K562 (cell line): ENCODE results near the gene LZTR1. TPM values are rescaled to one million over a fixed set of nuclear protein-coding genes. Genes with fewer than 3 reads are reported as not detected.

Source experiments
- ATAC-seq: fragments of 200-7000 bp; cut with Tn5 transposase; 3 replicates; pipeline ENCODE4 v1.9.1; 2020; ENCODE audit warnings: moderate library complexity
- BruUV-seq: library from RNA; stranded (reverse); fragments of 400-500 nt; replicated peaks from 2 replicates; lab custom pipeline; 2021; lab: Mats Ljungman, UMichigan
- CTCF ChIA-PET: fragments of 300-600 bp; formaldehyde crosslinking; extraction: SDS; loops from one replicate; lab custom pipeline; 2021; ENCODE audit warnings: low intra/inter-chr PET ratio; lab: Yijun Ruan, JAX
- POLR2A ChIA-PET: fragments of 300-600, 350-650 bp; sonication (Branson Sonifier 250); formaldehyde crosslinking; extraction: SDS; loops from one replicate; lab custom pipeline; 2021; ENCODE audit warnings: antibody characterized with exemption, inconsistent platforms; lab: Yijun Ruan, JAX
- DNase-seq, 4 experiments: peaks; one replicate each; pipeline versions ENCODE4 v3.0.0 to v3.0.0-alpha.2; 2011 to 2018; ENCODE audit warnings: low spot score in 3 of 4, mixed read lengths in 3 of 4; ENCODE audit errors: extremely low read depth in 1 of 4
- FAIRE-seq: peaks from 2 replicates; lab custom pipeline; 2011; peaks lifted over from hg19 to GRCh38; lab: Jason Lieb, UNC
- H2AFZ ChIP-seq: 2 replicates; pipeline ENCODE4 v1.6.0; 2011; ENCODE audit warnings: low read depth, low read length, control low read depth, inconsistent platforms
- H3K27ac ChIP-seq: fragments of 200-600 bp; 3 replicates; pipeline ENCODE4 v1.8.0; 2011; ENCODE audit warnings: low read depth, mild to moderate bottlenecking, control low read depth, inconsistent platforms, low read length, moderate library complexity, mixed read lengths; ENCODE audit errors: extremely low read depth
- H3K27me3 ChIP-seq, 2 experiments: fragments of 300-600 bp in 1 of 2; 2 replicates in 1 of 2; 3 replicates in 1 of 2; pipeline versions ENCODE4 v1.6.0 to v1.8.0; 2011; ENCODE audit warnings: inconsistent platforms in 2 of 2, low read length in 2 of 2, mild to moderate bottlenecking in 1 of 2, mixed read lengths in 1 of 2, moderate library complexity in 1 of 2; ENCODE audit not compliant: control insufficient read depth in 2 of 2, insufficient read depth in 2 of 2
- H3K36me3 ChIP-seq: fragments of 300-600 bp; 3 replicates; pipeline ENCODE4 v1.8.0; 2011; ENCODE audit warnings: mild to moderate bottlenecking, low read length, inconsistent platforms; ENCODE audit not compliant: control insufficient read depth, insufficient read depth
- H3K4me1 ChIP-seq, 2 experiments: fragments of 200-600 bp in 1 of 2; replicated peaks in 1 of 2; 2 replicates in 1 of 2; 3 replicates in 1 of 2; pipeline versions ENCODE4 v1.5.1 to v1.8.0; 2011; ENCODE audit warnings: inconsistent platforms in 2 of 2, low read length in 2 of 2, mild to moderate bottlenecking in 1 of 2, mixed read lengths in 1 of 2, moderate library complexity in 1 of 2; ENCODE audit not compliant: control insufficient read depth in 2 of 2, insufficient read depth in 2 of 2
- H3K4me2 ChIP-seq: 2 replicates; pipeline ENCODE4 v1.6.1; 2011; ENCODE audit warnings: low read length, control low read depth, inconsistent platforms, mixed read lengths; ENCODE audit not compliant: insufficient read depth
- H3K4me3 ChIP-seq: fragments of 200-600 bp; sonication (generic), shearing (Covaris generic); 2 replicates; pipeline ENCODE4 v1.5.1; 2016; ENCODE audit warnings: control low read depth, inconsistent platforms
- H3K79me2 ChIP-seq: fragments of 200-600 bp; 3 replicates; pipeline ENCODE4 v1.8.0; 2011; ENCODE audit warnings: low read length, inconsistent platforms; ENCODE audit not compliant: control insufficient read depth, insufficient read depth
- H3K9ac ChIP-seq, 2 experiments: 2 replicates each; pipeline versions ENCODE4 v1.6.0 to v1.6.1; 2011; ENCODE audit warnings: low read depth in 2 of 2, low read length in 2 of 2, control low read depth in 1 of 2, inconsistent platforms in 1 of 2, mild to moderate bottlenecking in 1 of 2, mixed read lengths in 1 of 2; ENCODE audit not compliant: insufficient read depth in 1 of 2
- H3K9me1 ChIP-seq: one replicate; pipeline ENCODE4 v1.6.0; 2011; ENCODE audit warnings: inconsistent platforms, mild to moderate bottlenecking, low read length, moderate library complexity; ENCODE audit not compliant: control insufficient read depth, insufficient read depth
- H3K9me3 ChIP-seq: replicated peaks from 2 replicates; pipeline ENCODE4 v1.5.1; 2011; ENCODE audit warnings: low read depth, low read length, inconsistent platforms; ENCODE audit not compliant: control insufficient read depth, insufficient read depth
- H4K20me1 ChIP-seq: replicated peaks from 2 replicates; pipeline ENCODE4 v1.6.1; 2011; ENCODE audit warnings: low read length, inconsistent platforms, mixed read lengths; ENCODE audit not compliant: control insufficient read depth, insufficient read depth
- CTCF ChIP-seq, 3 experiments: IDR thresholded peaks in 2 of 3; conservative IDR thresholded peaks in 1 of 3; 2 replicates each; pipeline ENCODE4 v1.5.1; 2011 to 2012; ENCODE audit warnings: low read length in 3 of 3, mild to moderate bottlenecking in 3 of 3, control low read depth in 2 of 3, improper control_type of control experiment in 1 of 3, inconsistent platforms in 1 of 3, low read depth in 1 of 3, mixed read lengths in 1 of 3, moderate library complexity in 1 of 3; ENCODE audit not compliant: insufficient read depth in 2 of 3
- DACH1 ChIP-seq: fragments of 450-650 bp; IDR thresholded peaks from 2 replicates; pipeline ENCODE4 v1.6.1; 2018; ENCODE audit not compliant: partially characterized antibody
- ID3 ChIP-seq, 2 experiments: fragments of 250-450 bp in 1 of 2; fragments of 450-650 bp in 1 of 2; sonication (Bioruptor Pico) in 1 of 2; IDR thresholded peaks; 2 replicates each; pipeline versions ENCODE4 v1.6.1 to v1.8.0; 2016 to 2021; ENCODE audit warnings: mild to moderate bottlenecking in 2 of 2, moderate library complexity in 2 of 2, missing compliant biosample characterization in 1 of 2, missing genetic modification characterization in 1 of 2
- KLF13 ChIP-seq: fragments of 450-650 bp; IDR thresholded peaks from 2 replicates; pipeline ENCODE4 v1.6.1; 2016; ENCODE audit warnings: missing genetic modification characterization, low read depth, mild to moderate bottlenecking, missing compliant biosample characterization, moderate library complexity, borderline replicate concordance
- PHB ChIP-seq: fragments of 250-450 bp; sonication (Bioruptor Pico); IDR thresholded peaks from 2 replicates; pipeline ENCODE4 v1.5.0; 2021
- PPARD ChIP-seq: fragments of 250-450 bp; sonication (Bioruptor Pico); IDR thresholded peaks from 2 replicates; pipeline ENCODE4 v1.8.0; 2022; ENCODE audit warnings: inconsistent platforms, mild to moderate bottlenecking, moderate library complexity
- RCOR1 ChIP-seq, 2 experiments: IDR thresholded peaks; 2 replicates each; pipeline ENCODE4 v1.6.1; 2012; ENCODE audit warnings: low read depth in 2 of 2, low read length in 2 of 2, borderline replicate concordance in 1 of 2, improper control_type of control experiment in 1 of 2
- SETDB1 ChIP-seq: IDR thresholded peaks from one replicate; pipeline ENCODE4 v1.6.1; 2012; ENCODE audit warnings: low read length, control low read depth, inconsistent platforms
- SMAD1 ChIP-seq: fragments of 150-350 bp; IDR thresholded peaks from 2 replicates; pipeline ENCODE4 v1.6.1; 2014; ENCODE audit warnings: low read length, low read depth; ENCODE audit not compliant: partially characterized antibody
- YY1 ChIP-seq, 3 experiments: IDR thresholded peaks; 2 replicates each; pipeline ENCODE4 v1.6.1; 2011; ENCODE audit warnings: low read length in 2 of 3, mild to moderate bottlenecking in 2 of 3, moderate library complexity in 2 of 3, borderline replicate concordance in 1 of 3, control low read depth in 1 of 3, low read depth in 1 of 3; ENCODE audit not compliant: insufficient read depth in 3 of 3, insufficient replicate concordance in 2 of 3, control insufficient read depth in 1 of 3, insufficient read length in 1 of 3; ENCODE audit errors: extremely low read depth in 1 of 3
- ZNF277 ChIP-seq: fragments of 250-450 bp; sonication (Bioruptor Pico); IDR thresholded peaks from 2 replicates; pipeline ENCODE4 v1.8.0; 2022; ENCODE audit warnings: inconsistent platforms, mild to moderate bottlenecking, moderate library complexity, borderline replicate concordance
- ZNF639 ChIP-seq, 2 experiments: fragments of 200-800 bp in 1 of 2; sonication (Bioruptor generic) in 1 of 2; sonication (generic) in 1 of 2; formaldehyde crosslinking in 1 of 2; IDR thresholded peaks in 1 of 2; conservative IDR thresholded peaks in 1 of 2; 2 replicates each; pipeline versions ENCODE4 v1.5.0 to v1.6.1; 2016 to 2020; ENCODE audit warnings: missing compliant biosample characterization in 1 of 2, missing genetic modification characterization in 1 of 2, missing genetic modification reagents in 1 of 2
- WGBS: fragments of 100-300 bp; shearing (Covaris generic); methylation state at CpG from one replicate; pipeline ENCODE4 v1.1.6; 2016; ENCODE audit warnings: low coverage, mixed read lengths; ENCODE audit not compliant: insufficient coverage; ENCODE audit errors: missing lambda C conversion rate; 5-methylcytosine and 5-hydroxymethylcytosine counted together
- in situ Hi-C: fragments of 300-500 bp; cut with MboI; formaldehyde crosslinking; loops from 4 replicates; pipeline ENCODE4 v1.15.0; 2018; ENCODE audit warnings: inconsistent platforms, mixed read lengths
- intact Hi-C: fragments of 100-400 bp; cut with micrococcal nuclease; formaldehyde crosslinking; loops from 2 replicates; pipeline ENCODE4 v1.14.2; 2022
- polyA plus RNA-seq, 8 experiments: library from polyadenylated mRNA; depleted of rRNA in 4 of 8; stranded (reverse) in 5 of 8; unstranded in 3 of 8; fragments of >200 nt; fragmentation: Nextera tagmentation in 2 of 8; fragmentation: Illumina TruSeq in 1 of 8; extraction: Ambion mirVana in 2 of 8; extraction: Trizol in 1 of 8; gene quantifications; 2 replicates each; pipeline versions ENCODE4 v1.2.1 to v1.2.3, GENCODE V29; 2011 to 2014; ENCODE audit warnings: inconsistent platforms in 1 of 8, missing spikeins in 1 of 8
- total RNA-seq, 7 experiments: library from RNA; depleted of rRNA in 6 of 7; stranded (reverse); fragments of >200 nt in 6 of 7; fragmentation: Illumina TruSeq in 2 of 7; extraction: Trizol in 2 of 7; gene quantifications; 2 replicates each; pipeline versions ENCODE4 v1.2.1 to v1.2.3, GENCODE V29; 2011 to 2021; ENCODE audit warnings: low replicate concordance in 1 of 7

The LZTR1 gene
- total and polyA plus RNA-seq, 9 of the 15 experiments (the other 6 are each of a cell fraction or from before 2014, with no cell fraction given) = 2.2 to 135 (median 63.0) TPM

- DNase-seq (no peak), ATAC-seq (no peak), FAIRE-seq (peak; percentile 29)
- ChIA-PET POLR2A (interaction anchor here (1.2 to 64.4 kb wide), 9 partner anchors 12 to 177 kb away, joined by 4 to 1556 read pairs (median 11); partner anchors contain the start of genes CRKL, P2RX6, SLC7A4 and THAP7), CTCF (interaction anchor here (1.3 kb wide), 1 partner anchor 19 kb away, joined by 4 read pairs; the partner anchor contains the start of gene THAP7)
- Histone ChIP-seq H3K4me3 (peak overlapping the region; percentile 54), H3K4me1 (peaks cover 19 to 53% of the 10 kb centered on the region in 2 experiments), H3K9me3 (peaks cover 9% of the 10 kb centered on the region), H2AFZ (peak overlapping the region; percentile 99), H3K27ac (no peak overlapping the region; the same call in 2 of the 3 replicates), H3K9me1 (peaks cover 13% of the 10 kb centered on the region), H4K20me1 (no peaks in the 10 kb centered on the region), H3K9ac (peak overlapping the region; percentile 85 to 97), H3K27me3 (no peaks in the 10 kb centered on the region), H3K79me2 (peaks cover 23% of the 10 kb centered on the region), H3K4me2 (peak overlapping the region; percentile 92), H3K36me3 (peaks cover 47% of the 10 kb centered on the region)
- in situ Hi-C loops (no loop called here), intact Hi-C loops (loop anchor here (5.0 kb wide), 2 partner anchors 51 to 206 kb away; no protein-coding TSS in a partner anchor)
- no TSS peak for BruUV-seq
- 67% methylated on average over 5 of the region's 5 CpGs for WGBS
- TF ChIP-seq PPARD (CRISPR knock-in tag) (0 out of 2 replicates have a peak, but pooled peaks have one; percentile 11), PHB (0 out of 2 replicates have a peak, but pooled peaks have one; percentile 8), ID3 (CRISPR knock-in tag; IDR thresholded peaks at IDR 0.05) (no peak), ID3 (tag; IDR thresholded peaks at IDR 0.05) (0 out of 2 replicates have a peak, but pooled peaks have one; percentile 1), YY1 (IDR thresholded peaks at IDR 0.05; ENCODE audit: borderline replicate concordance in 1 of 3, control insufficient read depth in 1 of 3, extremely low read depth in 1 of 3, insufficient read depth in 3 of 3, insufficient read length in 1 of 3, insufficient replicate concordance in 2 of 3, low read depth in 1 of 3, low read length in 2 of 3) (peak in 1 of 3 experiments; percentile 8), RCOR1 (IDR thresholded peaks at IDR 0.05; ENCODE audit: borderline replicate concordance in 1 of 2, low read depth in 2 of 2, low read length in 2 of 2) (0 out of 4 replicates have a peak, but pooled peaks of 1 of the 2 experiments have one; percentile 11), KLF13 (tag) (0 out of 2 replicates have a peak, but pooled peaks have one; percentile 29), CTCF (IDR thresholded peaks at IDR 0.05 in 2 of 3, conservative IDR thresholded peaks at IDR 0.05 in 1 of 3; ENCODE audit: insufficient read depth in 2 of 3, low read depth in 1 of 3, low read length in 3 of 3) (0 out of 6 replicates have a peak, but pooled peaks of 1 of the 3 experiments have one; percentile 3), DACH1 (no peak), SMAD1 (peak; percentile 6), SETDB1 (peak; percentile 19), ZNF277 (CRISPR knock-in tag) (no peak; the same call in 1 of the 2 replicates), ZNF639 (CRISPR knock-in tag; conservative IDR thresholded peaks at IDR 0.05 in 1 of 2, IDR thresholded peaks at IDR 0.05 in 1 of 2) (no peak)
These were observed 1.1 kb downstream of the LZTR1 start for GRCh38 chr22:20983081-20983771.
